Measurements from ENCODE around the gene PPIP5K2. TPM values are rescaled to one million over a fixed set of nuclear protein-coding genes. Genes with fewer than 3 reads are reported as not detected.
A peak's percentile ranks its signal among the peaks of the same experiment; 100 is the strongest.

PPIP5K2 gene
- total RNA-seq, 4 donors from 2014 or later: 21.0 to 57.0 (median 27.0) TPM

DNA sequence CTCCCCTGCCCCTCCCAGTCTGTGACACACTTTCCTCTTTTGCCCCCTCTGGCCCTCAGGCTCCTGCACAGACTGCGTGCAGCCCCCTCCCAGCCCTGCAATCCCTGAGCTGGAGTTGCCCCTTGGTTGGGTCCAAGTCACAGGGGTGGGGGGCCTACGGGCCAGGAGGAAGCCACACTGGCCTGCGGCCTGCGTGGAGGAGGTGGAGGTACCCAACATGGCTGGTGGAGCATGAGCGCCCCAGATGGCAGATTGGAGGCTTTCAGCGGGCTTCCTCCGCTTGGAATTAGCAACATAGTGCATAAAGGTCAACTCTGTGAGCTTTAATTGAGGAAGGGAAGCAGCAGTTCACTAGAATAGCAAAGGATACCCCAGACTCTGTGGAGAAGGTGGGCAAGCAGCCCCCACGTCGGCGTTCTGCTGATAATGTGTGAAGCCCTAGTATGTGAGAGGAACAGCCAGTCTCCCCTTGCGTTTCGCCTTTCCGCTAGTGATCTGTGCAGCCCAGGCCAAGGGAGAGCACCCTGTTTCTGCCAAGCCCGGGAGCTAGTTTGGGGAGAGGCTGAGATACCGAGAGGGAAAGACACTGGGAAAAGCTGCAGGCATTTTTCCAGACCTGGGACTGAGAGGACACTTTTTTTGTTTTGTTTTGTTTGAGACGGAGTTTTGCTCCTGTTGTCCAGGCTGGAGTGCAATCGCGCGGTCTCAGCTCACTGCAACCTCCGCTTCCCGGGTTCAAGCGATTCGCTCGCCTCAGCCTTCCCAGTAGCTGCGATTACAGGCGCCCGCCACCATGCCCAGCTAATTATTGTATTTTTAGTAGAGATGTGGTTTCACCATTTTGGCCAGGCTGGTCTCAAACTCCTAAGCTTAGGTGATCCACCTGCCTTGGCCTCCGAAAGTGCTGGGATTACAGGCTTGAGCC is 103.2 kb downstream of the PPIP5K2 start:
- DNase-seq (ENCODE audit: low spot score in 2 of 2): no peak
- Histone ChIP-seq H3K27me3 (no peaks in the 10 kb centered on the region), H3K4me1 (no peaks in the 10 kb centered on the region), H3K27ac (no peak overlapping the region), H3K9me3 (no peaks in the 10 kb centered on the region), H3K36me3 (no peaks in the 10 kb centered on the region), H3K4me3 (no peak overlapping the region)
- TF ChIP-seq POLR2A (IDR thresholded peaks at IDR 0.05): no peak
- no peak for TF ChIP-seq EP300 (IDR thresholded peaks at IDR 0.05)
- no peak for TF ChIP-seq POLR2AphosphoS5 (IDR thresholded peaks at IDR 0.05)
- TF ChIP-seq, protein P1, sequence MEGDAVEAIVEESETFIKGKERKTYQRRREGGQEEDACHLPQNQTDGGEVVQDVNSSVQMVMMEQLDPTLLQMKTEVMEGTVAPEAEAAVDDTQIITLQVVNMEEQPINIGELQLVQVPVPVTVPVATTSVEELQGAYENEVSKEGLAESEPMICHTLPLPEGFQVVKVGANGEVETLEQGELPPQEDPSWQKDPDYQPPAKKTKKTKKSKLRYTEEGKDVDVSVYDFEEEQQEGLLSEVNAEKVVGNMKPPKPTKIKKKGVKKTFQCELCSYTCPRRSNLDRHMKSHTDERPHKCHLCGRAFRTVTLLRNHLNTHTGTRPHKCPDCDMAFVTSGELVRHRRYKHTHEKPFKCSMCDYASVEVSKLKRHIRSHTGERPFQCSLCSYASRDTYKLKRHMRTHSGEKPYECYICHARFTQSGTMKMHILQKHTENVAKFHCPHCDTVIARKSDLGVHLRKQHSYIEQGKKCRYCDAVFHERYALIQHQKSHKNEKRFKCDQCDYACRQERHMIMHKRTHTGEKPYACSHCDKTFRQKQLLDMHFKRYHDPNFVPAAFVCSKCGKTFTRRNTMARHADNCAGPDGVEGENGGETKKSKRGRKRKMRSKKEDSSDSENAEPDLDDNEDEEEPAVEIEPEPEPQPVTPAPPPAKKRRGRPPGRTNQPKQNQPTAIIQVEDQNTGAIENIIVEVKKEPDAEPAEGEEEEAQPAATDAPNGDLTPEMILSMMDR (IDR thresholded peaks at IDR 0.05): no peak
- WGBS: 89% methylated on average over 28 of the region's 28 CpGs

DNA sequence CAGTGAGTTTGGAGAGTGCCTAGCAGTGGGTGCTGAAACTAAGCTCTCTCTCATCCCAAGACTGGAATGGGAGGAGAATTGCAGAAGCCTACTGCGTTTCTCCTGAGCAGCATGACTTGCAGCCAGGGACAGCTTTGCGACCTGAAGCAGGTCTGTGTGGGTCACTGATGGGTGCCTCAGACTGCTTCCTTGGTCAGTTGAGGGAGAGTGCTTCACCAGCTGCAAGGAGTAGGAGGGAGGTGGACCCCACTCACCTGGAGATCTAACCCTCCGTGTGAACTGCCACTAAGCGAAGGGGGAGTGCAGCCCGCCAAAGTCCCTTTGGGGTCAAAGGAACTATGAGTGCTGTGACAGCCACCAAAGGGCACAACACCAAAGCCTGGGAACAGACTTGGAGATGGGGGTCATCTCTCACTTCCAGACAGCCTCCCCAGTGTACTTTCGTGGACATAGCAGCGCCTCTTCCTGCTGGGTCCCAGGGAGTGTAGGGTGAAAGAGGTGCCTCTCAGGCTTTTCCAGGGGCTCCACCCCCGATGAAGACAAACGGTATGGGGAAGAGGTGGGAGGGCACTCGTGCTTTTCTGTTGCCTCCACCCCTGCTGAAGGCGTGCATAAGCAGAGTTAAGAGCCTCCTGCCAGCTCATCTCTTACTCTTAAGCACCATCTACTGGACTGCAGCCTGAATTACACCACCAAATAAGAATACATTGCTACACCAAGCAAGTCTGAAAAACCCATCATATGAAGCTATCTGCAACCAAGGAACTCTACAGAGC is 104.2 kb downstream of the PPIP5K2 start:
- Histone ChIP-seq H3K4me3 (no peak overlapping the region), H3K36me3 (no peaks in the 10 kb centered on the region), H3K9me3 (no peaks in the 10 kb centered on the region), H3K4me1 (no peaks in the 10 kb centered on the region), H3K27ac (no peak overlapping the region), H3K27me3 (no peaks in the 10 kb centered on the region)
- TF ChIP-seq, protein P1 (IDR thresholded peaks at IDR 0.05): peak; percentile 23 to 52
- no peak for TF ChIP-seq POLR2AphosphoS5 (IDR thresholded peaks at IDR 0.05)
- DNase-seq (ENCODE audit: low spot score in 2 of 2): no peak
- WGBS: 16% methylated on average over 6 of the region's 11 CpGs

DNA sequence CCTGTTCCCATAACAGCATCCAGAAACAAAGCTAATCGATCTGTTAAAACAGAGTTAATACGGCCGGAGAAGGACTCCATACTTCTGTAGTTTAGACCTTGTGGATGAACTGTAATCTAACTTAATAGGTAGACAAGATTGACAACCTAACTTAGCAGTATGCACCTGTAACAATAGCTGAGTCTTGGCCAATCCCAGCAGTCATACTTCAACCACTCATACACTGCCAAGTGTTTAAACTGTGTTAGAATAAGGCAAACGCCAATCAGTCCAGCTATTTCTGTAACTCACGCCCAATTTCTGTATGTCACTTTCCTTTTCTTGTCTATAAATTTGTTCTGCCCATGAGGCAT is 104.8 kb downstream of the PPIP5K2 start:
- 87% methylated on average over 5 of the region's 5 CpGs for WGBS

DNA sequence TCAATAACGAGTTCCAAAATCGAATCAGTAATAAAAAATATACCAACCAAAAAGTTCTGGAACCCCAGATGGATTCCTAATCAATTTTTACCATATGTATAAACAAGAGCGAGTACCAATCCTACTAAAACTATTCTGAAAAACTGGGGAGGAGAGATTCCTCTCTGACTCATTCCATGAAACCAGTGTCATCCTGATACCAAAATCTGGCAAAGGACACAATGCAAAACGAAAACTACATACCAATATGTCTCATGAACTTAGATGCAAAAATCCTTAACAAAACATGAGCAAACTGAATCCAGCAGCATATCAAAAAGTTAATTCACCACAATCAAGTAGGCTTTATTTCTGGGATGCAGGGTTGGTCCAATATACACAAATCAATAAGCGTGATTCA is 108.0 kb downstream of the PPIP5K2 start:
- Histone ChIP-seq H3K36me3 (no peaks in the 10 kb centered on the region), H3K4me3 (no peak overlapping the region), H3K27ac (no peak overlapping the region), H3K9me3 (no peaks in the 10 kb centered on the region), H3K27me3 (no peaks in the 10 kb centered on the region), H3K4me1 (no peaks in the 10 kb centered on the region)
- TF ChIP-seq POLR2AphosphoS5 (IDR thresholded peaks at IDR 0.05) (no peak), POLR2A (IDR thresholded peaks at IDR 0.05) (no peak), EP300 (IDR thresholded peaks at IDR 0.05) (no peak)
- TF ChIP-seq, protein P1 (IDR thresholded peaks at IDR 0.05): no peak
- 85% methylated on average over 5 of the region's 5 CpGs for WGBS
- DNase-seq (ENCODE audit: low spot score in 2 of 2): no peak

More for the DNA sequence above, 104.8 kb downstream of the PPIP5K2 start:
- H3K36me3 ChIP-seq: no peaks in the 10 kb centered on the region
- no peak for DNase-seq (ENCODE audit: low spot score in 2 of 2)
- no peak overlapping the region for H3K27ac ChIP-seq
- H3K9me3 ChIP-seq: no peaks in the 10 kb centered on the region
- no peaks in the 10 kb centered on the region for H3K4me1 ChIP-seq
- TF ChIP-seq POLR2AphosphoS5 (IDR thresholded peaks at IDR 0.05) (no peak), EP300 (IDR thresholded peaks at IDR 0.05) (no peak), POLR2A (IDR thresholded peaks at IDR 0.05) (no peak)
- TF ChIP-seq, protein P1 (IDR thresholded peaks at IDR 0.05): no peak
- no peaks in the 10 kb centered on the region for H3K27me3 ChIP-seq
- no peak overlapping the region for H3K4me3 ChIP-seq

DNA sequence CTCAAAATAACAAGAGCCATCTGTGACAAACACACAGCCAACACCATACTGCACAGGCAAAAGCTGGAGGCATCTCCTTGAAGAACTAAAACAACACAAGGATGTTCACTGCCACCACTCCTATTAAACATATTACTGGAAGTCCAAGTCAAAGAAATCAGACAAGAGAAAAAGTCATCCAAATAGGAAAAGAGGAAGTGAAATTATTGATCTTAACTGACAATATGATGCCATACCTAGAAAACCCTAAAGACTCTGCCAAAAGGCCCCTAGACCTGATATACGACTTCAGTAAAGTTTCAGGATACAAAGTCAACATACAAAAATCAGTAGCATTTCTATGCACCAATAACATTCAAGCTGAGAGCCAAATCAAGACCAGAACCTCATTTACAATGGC is 108.5 kb downstream of the PPIP5K2 start:
- Histone ChIP-seq H3K27ac (no peak overlapping the region), H3K4me3 (no peak overlapping the region), H3K27me3 (no peaks in the 10 kb centered on the region), H3K9me3 (no peaks in the 10 kb centered on the region), H3K36me3 (no peaks in the 10 kb centered on the region), H3K4me1 (no peaks in the 10 kb centered on the region)
- no peak for TF ChIP-seq POLR2A (IDR thresholded peaks at IDR 0.05)
- TF ChIP-seq, protein P1 (IDR thresholded peaks at IDR 0.05): no peak
- no peak for TF ChIP-seq POLR2AphosphoS5 (IDR thresholded peaks at IDR 0.05)
- no peak for TF ChIP-seq EP300 (IDR thresholded peaks at IDR 0.05)
- 58% methylated on average over 1 of the region's 1 CpG for WGBS
- no peak for DNase-seq (ENCODE audit: low spot score in 2 of 2)

Measured in suprapubic skin (tissue), 4 donors.